ENCODE results near the gene SPON2. TPM values are rescaled to one million over a fixed set of nuclear protein-coding genes. Genes with fewer than 3 reads are reported as not detected.

SPON2 gene
- total RNA-seq, 1 experiment from 2014 or later, result 2.3 TPM

- Histone ChIP-seq H3K9me3 (ENCODE audit: control insufficient read depth, low read depth, low read length) (no peaks in the 10 kb centered on the region), H2AK5ac (ENCODE audit: insufficient read length, low read length) (no peak overlapping the region), H4K5ac (ENCODE audit: insufficient read length, low read depth, low read length) (no peak overlapping the region), H3K4me2 (ENCODE audit: insufficient read depth, insufficient read length, low read length) (no peak overlapping the region), H3K27ac (ENCODE audit: insufficient read length, low read depth, low read length) (no peak overlapping the region), H4K8ac (replicated peaks; ENCODE audit: insufficient read length, low read depth, low read length) (no peak overlapping the region), H2BK5ac (ENCODE audit: insufficient read length, low read length) (no peak overlapping the region), H2BK15ac (ENCODE audit: low read depth, low read length) (no peak overlapping the region), H4K91ac (ENCODE audit: insufficient read length, low read depth, low read length) (no peak overlapping the region), H3K79me1 (ENCODE audit: insufficient read depth, low read depth, low read length, poor library complexity, severe bottlenecking) (no peaks in the 10 kb centered on the region), H3K14ac (ENCODE audit: insufficient read depth, low read length) (no peak overlapping the region), H2BK120ac (ENCODE audit: low read depth, low read length, poor library complexity, severe bottlenecking) (no peak overlapping the region), H3K23me2 (ENCODE audit: insufficient read length, low read depth, low read length, poor library complexity, severe bottlenecking) (no peaks in the 10 kb centered on the region), H3K18ac (ENCODE audit: insufficient read length, low read depth, low read length) (no peak overlapping the region), H2AFZ (ENCODE audit: low read length) (no peak overlapping the region), H3K56ac (ENCODE audit: insufficient read length, low read depth, low read length) (no peak overlapping the region), H2BK20ac (ENCODE audit: low read depth, low read length, poor library complexity, severe bottlenecking) (no peak overlapping the region), H3K4ac (ENCODE audit: low read depth, low read length) (no peak overlapping the region), H2BK12ac (ENCODE audit: insufficient read length, low read depth, low read length) (no peak overlapping the region), H3K9ac (ENCODE audit: extremely low read depth, insufficient read length, low read length) (no peak overlapping the region), H3T11ph (ENCODE audit: low read length) (no peak overlapping the region), H3K4me1 (ENCODE audit: insufficient read depth, low read length) (no peaks in the 10 kb centered on the region), H3K79me2 (ENCODE audit: insufficient read depth, low read length) (no peaks in the 10 kb centered on the region), H4K20me1 (ENCODE audit: control insufficient read depth, insufficient read depth, insufficient read length) (peaks cover 4% of the 10 kb centered on the region), H3K27me3 (ENCODE audit: insufficient read depth, low read length) (no peaks in the 10 kb centered on the region), H3K23ac (ENCODE audit: insufficient read length, low read depth, low read length) (no peak overlapping the region)
- no peak for DNase-seq
- TF ChIP-seq CTCF (conservative IDR thresholded peaks at IDR 0.05), result no peak
- no peak overlapping the region for H3K4me3 Mint-ChIP-seq
- no peak overlapping the region; a peak in 1 of 7 replicates for H3K27ac Mint-ChIP-seq
- no peaks in the 10 kb centered on the region; a peak in 1 of 7 replicates for H3K36me3 Mint-ChIP-seq (ENCODE audit: insufficient read depth in 1 of 3, low read depth in 3 of 3)
- H3K4me1 Mint-ChIP-seq, result no peaks in the 10 kb centered on the region
- H3K27me3 Mint-ChIP-seq (ENCODE audit: low read depth), result peaks cover 12% of the 10 kb centered on the region
- no peaks in the 10 kb centered on the region for H3K9me3 Mint-ChIP-seq
- WGBS (ENCODE audit: extremely low coverage, insufficient read length, low lambda C conversion rate), result no CpG with 5 or more reads among the region's 13 CpGs
Measured at GRCh38 chr4:1196421-1197183, 24.2 kb upstream of the SPON2 start.

All from H9 (cell line).